ENCODE measurements around the gene TMIGD1.
A peak's percentile ranks its signal among the peaks of the same experiment; 100 is the strongest.

The TMIGD1 gene

DNA sequence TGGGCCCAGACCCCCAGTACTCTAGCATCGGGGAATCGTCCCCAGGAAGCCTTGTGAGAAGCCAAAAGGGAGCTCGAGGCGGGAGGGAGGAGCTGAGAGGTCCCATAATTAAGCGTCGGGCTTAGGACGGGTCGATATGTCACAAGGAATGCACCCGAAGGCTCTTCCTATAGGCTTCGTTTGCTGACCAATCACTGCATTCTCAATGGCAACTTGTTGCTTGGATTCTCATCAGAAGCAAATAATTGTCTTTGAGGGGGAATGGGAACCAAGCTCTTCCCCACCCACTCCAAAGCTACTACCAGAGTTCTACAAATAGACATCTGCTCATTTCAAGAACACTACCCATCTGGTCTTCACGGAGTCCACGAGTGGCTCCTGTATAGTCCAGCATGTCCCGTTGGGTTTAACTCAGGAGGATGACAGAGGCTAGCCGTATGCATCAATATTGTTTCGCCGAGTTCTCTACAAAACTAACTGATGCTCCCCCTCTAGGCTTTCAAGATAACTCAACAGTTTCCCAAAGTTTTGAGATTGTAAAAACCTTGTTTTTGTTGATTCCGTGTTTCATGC lies 41.5 kb downstream of the TMIGD1 start:
- DNase-seq (ENCODE audit: extremely low read depth in 1 of 2, low read depth in 1 of 2): no peak

DNA sequence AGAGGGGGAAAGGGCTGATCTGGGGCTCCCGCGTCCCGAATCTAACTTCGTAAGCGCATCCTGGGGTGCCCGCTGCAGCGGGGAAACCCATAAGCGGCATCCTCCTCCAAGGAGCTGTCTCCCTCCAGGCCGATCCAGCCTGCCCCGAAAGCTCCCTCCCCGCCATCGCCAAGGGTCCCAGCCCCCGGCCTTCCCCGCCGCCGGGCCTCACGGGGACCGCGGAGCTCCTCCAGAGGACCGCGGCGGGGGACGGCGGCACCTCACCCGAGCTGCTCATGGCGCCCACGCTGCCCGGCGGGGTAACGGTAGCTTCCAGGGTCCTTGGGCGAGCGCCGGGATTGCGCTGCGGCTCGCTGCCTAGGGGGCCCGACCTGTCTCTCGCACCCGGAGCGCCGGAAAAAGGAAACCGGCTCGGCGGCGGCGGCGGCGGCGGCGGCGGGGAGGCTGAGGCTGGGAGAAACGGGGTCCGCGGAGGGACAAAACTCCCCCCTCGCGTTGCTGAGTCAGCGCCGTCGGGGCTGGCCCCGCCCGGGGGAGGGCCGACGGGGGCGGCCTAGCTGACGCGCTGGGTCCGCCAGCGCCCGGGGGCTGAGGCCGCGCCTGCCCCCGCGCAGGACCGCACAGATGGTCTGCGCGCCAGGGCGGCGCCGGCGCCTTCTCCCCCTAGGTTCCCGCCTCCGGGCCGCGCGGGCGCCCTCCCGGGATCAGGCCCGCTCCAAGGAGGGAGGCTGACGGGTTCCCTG lies 42.1 kb downstream of the TMIGD1 start, which contains the start of gene BLMH:
TSS of gene BLMH (minus strand) at position 402 of the 743 bp plus-strand sequence. CDS start at position 277, 125 bp downstream.
- DNase-seq (ENCODE audit: extremely low read depth in 1 of 2, low read depth in 1 of 2): peak; percentile 70 to 83

DNA sequence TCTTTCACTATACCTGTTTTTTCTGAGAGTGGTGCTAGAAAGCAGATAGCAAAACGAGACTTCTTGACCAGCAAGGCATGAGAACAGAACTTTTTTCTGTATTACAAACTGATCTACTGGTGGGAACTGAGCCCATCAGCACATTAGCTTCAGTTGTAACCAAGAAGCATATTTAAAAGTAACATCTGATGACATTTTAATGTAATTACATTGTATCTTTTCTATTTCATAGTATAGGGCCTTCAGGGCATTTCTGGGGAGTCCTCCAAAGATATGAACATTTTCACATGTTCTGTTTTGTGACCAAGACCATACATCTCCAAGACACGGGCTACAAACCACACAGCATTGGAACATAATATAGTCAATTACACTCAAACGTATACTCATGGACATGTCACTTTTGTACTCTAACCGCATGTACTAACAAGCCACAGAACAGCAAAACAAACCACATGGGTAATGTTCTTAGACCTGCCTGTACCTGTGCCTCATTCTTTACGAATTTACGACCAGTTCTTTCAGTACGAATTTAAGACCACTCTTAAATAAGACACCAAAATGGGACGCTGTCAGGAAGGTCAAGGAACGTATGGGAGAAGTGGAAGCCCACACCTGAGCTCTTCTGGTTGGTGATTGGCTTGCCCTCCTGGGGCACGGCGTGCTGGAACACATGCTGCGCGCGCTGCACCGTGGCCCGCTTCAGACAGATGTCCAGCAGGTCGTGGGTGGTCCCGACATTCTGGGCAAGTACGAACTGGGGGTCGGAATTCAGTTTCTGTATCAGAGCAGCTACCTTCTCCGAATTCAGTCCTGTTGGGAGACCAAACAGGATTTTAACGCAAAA lies 42.9 kb downstream of the TMIGD1 start:
- peak in 1 of 2 donors; percentile 17 for DNase-seq (ENCODE audit: extremely low read depth in 1 of 2, low read depth in 1 of 2)

DNA sequence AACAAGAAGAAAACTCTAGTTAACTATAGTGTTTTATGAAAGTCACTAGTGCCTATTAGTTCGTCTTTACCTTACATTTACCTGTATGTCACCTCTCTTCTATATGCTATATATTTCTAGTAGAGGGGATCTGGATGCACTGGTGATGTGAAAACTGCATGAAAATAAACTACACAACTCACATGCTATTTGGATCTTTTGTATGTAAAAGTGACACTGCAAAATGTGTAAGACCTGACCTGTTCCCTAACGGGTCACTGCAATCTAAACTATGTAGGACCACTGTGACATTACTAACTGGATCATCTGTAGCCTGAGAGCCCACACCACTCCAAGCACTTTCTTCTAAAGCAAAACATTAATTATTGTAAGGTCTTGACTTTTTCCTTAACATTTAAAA lies 43.8 kb downstream of the TMIGD1 start:
- DNase-seq (ENCODE audit: extremely low read depth in 1 of 2, low read depth in 1 of 2): no peak

DNA sequence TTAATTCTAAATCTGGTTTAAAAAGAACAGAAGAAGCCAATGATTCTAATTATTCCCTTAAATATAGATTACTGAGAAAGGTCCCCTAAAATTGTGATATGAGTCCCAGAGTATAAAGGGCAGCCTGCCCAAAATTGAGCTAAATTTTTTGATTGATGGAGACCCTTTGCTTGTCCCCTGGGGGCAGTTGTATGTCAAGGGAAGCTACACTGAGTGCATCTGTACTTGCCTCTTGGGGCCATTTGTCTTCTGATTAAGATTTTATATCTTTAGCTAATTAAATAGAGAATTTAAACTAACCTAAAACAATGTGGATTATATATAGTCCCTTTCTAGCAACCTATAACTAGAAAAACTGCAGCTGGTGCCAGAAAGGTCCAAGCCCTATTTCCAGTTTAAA lies 54.7 kb downstream of the TMIGD1 start:
- no peak for DNase-seq (ENCODE audit: extremely low read depth in 1 of 2, low read depth in 1 of 2)

DNA sequence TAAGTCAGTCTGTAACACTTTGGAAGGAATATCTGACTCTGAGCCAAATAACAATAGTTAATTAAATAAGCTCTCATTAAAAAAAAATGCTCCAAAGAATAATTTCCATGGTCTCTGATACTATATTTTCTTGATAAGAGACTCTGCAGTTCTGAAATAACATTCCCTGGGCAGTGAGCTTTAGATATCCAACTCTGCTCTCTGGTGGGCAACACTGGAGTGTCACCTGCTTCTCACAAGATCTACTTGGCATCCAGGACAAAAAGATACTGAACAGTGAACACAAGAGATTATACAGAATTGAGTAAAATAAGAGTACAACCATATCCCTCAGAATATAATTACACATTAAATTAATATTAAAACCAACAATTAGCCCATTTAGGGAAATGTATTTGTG lies 55.8 kb downstream of the TMIGD1 start:
- no peak for DNase-seq (ENCODE audit: extremely low read depth in 1 of 2, low read depth in 1 of 2)

DNA sequence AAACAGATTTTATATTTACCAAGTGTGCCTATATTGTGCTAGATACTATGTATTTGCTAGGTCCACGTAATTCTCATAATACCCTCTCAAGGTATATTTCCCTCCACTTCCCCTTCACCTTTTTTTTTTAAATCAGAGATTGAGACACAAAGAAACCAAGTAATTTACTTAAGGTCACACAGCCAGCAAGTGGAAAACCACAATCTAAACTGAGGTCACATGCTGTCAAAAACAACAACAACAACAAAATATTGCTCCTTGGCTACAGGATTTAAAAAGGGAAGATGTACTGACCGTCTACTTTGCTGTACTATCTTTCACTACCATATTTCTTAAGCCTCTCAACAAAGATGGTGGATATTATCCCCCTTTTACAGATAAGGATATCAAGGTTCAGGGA lies 57.9 kb downstream of the TMIGD1 start:
- DNase-seq (ENCODE audit: extremely low read depth in 1 of 2, low read depth in 1 of 2): no peak

DNA sequence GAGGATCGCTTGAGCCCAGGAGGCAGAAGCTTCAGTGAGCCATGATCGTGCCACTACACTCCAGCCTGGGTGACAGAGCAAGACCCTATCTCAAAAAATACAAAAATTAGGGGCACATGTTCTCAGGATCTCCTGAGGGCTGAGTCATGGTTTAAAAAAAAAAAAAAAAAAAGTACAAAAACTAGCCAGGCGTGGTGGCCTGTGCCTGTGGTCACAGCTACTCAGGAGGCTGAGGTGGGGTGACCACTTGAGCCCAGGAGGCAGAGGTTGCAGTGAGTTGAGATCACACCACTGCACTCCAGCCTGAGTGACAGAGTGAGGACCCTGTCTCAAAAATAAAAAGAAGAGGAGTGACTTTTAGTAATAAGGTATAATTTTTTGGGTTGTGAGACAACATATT lies 59.0 kb downstream of the TMIGD1 start:
- DNase-seq (ENCODE audit: extremely low read depth in 1 of 2, low read depth in 1 of 2): no peak

DNA sequence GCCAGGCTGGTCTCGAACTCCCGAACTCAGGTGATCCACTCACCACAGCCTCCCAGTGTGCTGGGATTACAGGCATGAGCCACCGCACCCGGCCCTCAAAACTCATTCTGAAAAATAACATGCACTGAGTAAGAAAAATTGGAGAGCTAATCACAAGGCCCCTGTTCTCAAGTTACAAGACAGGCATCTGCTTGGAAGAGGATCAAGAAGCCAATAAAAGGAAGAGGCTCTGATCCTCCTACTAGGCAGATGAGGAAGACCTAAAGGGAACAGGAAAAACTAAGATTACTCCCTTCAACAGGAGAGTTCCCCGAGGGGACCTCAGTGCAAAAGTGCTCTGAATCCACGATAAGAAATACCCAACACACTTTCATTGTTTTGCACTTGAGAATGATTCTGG lies 60.5 kb downstream of the TMIGD1 start:
- DNase-seq (ENCODE audit: extremely low read depth in 1 of 2, low read depth in 1 of 2): no peak

DNA sequence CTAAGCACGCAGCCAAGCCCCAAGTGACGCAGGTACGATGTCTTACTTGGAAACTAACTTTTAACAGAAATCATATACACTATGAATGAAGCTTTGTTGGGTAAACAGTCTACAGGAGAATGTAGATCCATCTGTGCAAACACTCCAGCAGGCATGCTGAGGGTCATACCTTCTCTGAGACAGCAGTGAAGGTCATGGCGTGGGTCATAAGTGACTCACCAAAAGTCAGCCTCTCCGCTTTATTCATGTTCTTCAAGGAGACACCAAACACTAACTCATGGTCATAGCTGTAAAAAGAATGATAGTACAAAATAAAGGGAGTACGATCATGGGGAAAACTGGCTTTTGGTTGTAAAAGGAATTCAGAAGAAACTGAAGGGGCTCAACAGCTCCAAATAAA lies 62.8 kb downstream of the TMIGD1 start:
- DNase-seq (ENCODE audit: extremely low read depth in 1 of 2, low read depth in 1 of 2): no peak

DNA sequence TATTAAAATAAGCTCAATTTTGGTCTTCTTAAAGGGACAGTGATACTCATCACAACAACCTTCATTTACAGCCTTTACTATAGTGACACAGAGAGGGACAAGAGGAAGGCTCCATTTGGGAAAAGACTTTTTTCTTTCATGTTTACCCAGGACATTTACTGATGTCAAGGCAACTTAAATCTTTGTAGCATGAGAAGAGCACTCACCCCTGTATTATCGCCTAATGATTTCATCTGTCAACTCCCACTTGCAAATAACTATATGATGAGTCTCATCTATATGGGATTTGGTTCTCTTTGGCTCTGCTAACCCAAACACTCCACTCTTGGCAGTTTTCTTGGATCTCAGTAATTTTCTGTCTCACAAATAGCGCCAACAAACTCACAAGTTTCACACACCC lies 66.2 kb downstream of the TMIGD1 start:
- DNase-seq (ENCODE audit: extremely low read depth in 1 of 2, low read depth in 1 of 2): no peak
